Measurements from ENCODE around the gene TRIAP1.
"Not testable (repeated sequence)": the region's sequence is repeated elsewhere in the genome, so short reads cannot be mapped to it uniquely, and the experiment has no call there.

The TRIAP1 gene

GRCh38 chr12:120445911-120446843 is at the start of gene TRIAP1, which contains the start of gene GATC:
Gene TRIAP1, minus strand, starts transcription at chr12:120446384. Its CDS starts 12 bp downstream, at chr12:120446372.
Gene GATC, plus strand, starts transcription at chr12:120446444. Its CDS starts 37 bp downstream, at chr12:120446481.
- peak within 1 kb of the TSS; percentile 88 for H3K27ac ChIP-seq
- no peak for DNase-seq (ENCODE audit: low read depth, low spot score)

GRCh38 chr12:120495186-120495730 is 49.1 kb upstream of the TRIAP1 start:
- DNase-seq (ENCODE audit: low read depth, low spot score) = no peak
- peak overlapping the region; percentile 70 for H3K27ac ChIP-seq

- DNase-seq (ENCODE audit: low read depth, low spot score) = no peak
- no peak overlapping the region for H3K27ac ChIP-seq
Measured at GRCh38 chr12:120490833-120491512, 44.8 kb upstream of the TRIAP1 start.

- H3K27ac ChIP-seq = no peak overlapping the region
- DNase-seq (ENCODE audit: low read depth, low spot score) = no peak
Measured at GRCh38 chr12:120490325-120490724, 44.1 kb upstream of the TRIAP1 start.

GRCh38 chr12:120489018-120489417 is 42.8 kb upstream of the TRIAP1 start:
- no peak overlapping the region for H3K27ac ChIP-seq
- DNase-seq (ENCODE audit: low read depth, low spot score) = no peak

- H3K27ac ChIP-seq = no peak overlapping the region
- no peak for DNase-seq (ENCODE audit: low read depth, low spot score)
Measured at GRCh38 chr12:120488057-120488640, 42.0 kb upstream of the TRIAP1 start.

GRCh38 chr12:120487552-120487951 is 41.4 kb upstream of the TRIAP1 start:
- DNase-seq (ENCODE audit: low read depth, low spot score); H3K27ac ChIP-seq: not testable (repeated sequence)

- DNase-seq (ENCODE audit: low read depth, low spot score) = no peak
- no peak overlapping the region for H3K27ac ChIP-seq
Measured at GRCh38 chr12:120485961-120486881, 40.0 kb upstream of the TRIAP1 start.

- H3K27ac ChIP-seq = no peak overlapping the region
- no peak for DNase-seq (ENCODE audit: low read depth, low spot score)
Measured at GRCh38 chr12:120483621-120484020, 37.4 kb upstream of the TRIAP1 start.

GRCh38 chr12:120481022-120481767 is 35.0 kb upstream of the TRIAP1 start:
- no peak for DNase-seq (ENCODE audit: low read depth, low spot score)
- H3K27ac ChIP-seq = no peak overlapping the region

GRCh38 chr12:120480211-120480610 is 34.0 kb upstream of the TRIAP1 start:
- no peak for DNase-seq (ENCODE audit: low read depth, low spot score)
- peak overlapping the region; percentile 35 for H3K27ac ChIP-seq

GRCh38 chr12:120479458-120479857 is 33.3 kb upstream of the TRIAP1 start:
- H3K27ac ChIP-seq = peak overlapping the region; percentile 35
- DNase-seq (ENCODE audit: low read depth, low spot score) = no peak

GRCh38 chr12:120475643-120476042 is 29.5 kb upstream of the TRIAP1 start:
- H3K27ac ChIP-seq = peak overlapping the region; percentile 88
- no peak for DNase-seq (ENCODE audit: low read depth, low spot score)

- peak overlapping the region; percentile 88 for H3K27ac ChIP-seq
- peak; percentile 93 for DNase-seq (ENCODE audit: low read depth, low spot score)
Measured at GRCh38 chr12:120474616-120474960, 28.4 kb upstream of the TRIAP1 start.

- H3K27ac ChIP-seq = peak overlapping the region; percentile 88
Measured at GRCh38 chr12:120473807-120474615, 27.8 kb upstream of the TRIAP1 start.

GRCh38 chr12:120472521-120472920 is 26.3 kb upstream of the TRIAP1 start:
- DNase-seq (ENCODE audit: low read depth, low spot score) = no peak
- H3K27ac ChIP-seq = peak overlapping the region; percentile 88

More at GRCh38 chr12:120473807-120474615, 27.8 kb upstream of the TRIAP1 start:
- DNase-seq (ENCODE audit: low read depth, low spot score) = no peak

GRCh38 chr12:120470150-120470784 is 24.1 kb upstream of the TRIAP1 start:
- no peak for DNase-seq (ENCODE audit: low read depth, low spot score)

More at GRCh38 chr12:120470150-120470784, 24.1 kb upstream of the TRIAP1 start:
- peak overlapping the region; percentile 87 for H3K27ac ChIP-seq

Measured in epithelial cell of prostate (primary cell).